IMR-90 (cell line): ENCODE results near the gene KCTD11. TPM values are rescaled to one million over a fixed set of nuclear protein-coding genes. Genes with fewer than 3 reads are reported as not detected.

Experiments used
- ATAC-seq: fragments of 200-7000 bp; cut with Tn5 transposase; 2 replicates; pipeline ENCODE4 v1.9.1; 2020; ENCODE audit warnings: low read depth, mild to moderate bottlenecking, moderate library complexity
- BruUV-seq: library from RNA; stranded (reverse); fragments of 400-500 nt; replicated peaks from 2 replicates; lab custom pipeline; 2021; lab: Mats Ljungman, UMichigan
- CTCF ChIA-PET: fragments of 300-600 bp; formaldehyde crosslinking; extraction: SDS; loops from one replicate; lab custom pipeline; 2021; ENCODE audit warnings: antibody characterized with exemption; lab: Yijun Ruan, JAX
- POLR2A ChIA-PET: fragments of 300-600 bp; sonication (Branson Sonifier 250); formaldehyde crosslinking; loops from one replicate; lab custom pipeline; 2022; ENCODE audit warnings: antibody characterized with exemption; ENCODE audit not compliant: unreplicated experiment; lab: Charles Lee
- DNase-seq: peaks from one replicate; pipeline ENCODE4 v3.0.0; 2013
- H2AFZ ChIP-seq: replicated peaks from 2 replicates; pipeline ENCODE3; 2013; ENCODE audit warnings: low read length, mild to moderate bottlenecking; ENCODE audit not compliant: poor library complexity
- H2AK5ac ChIP-seq: 2 replicates; pipeline ENCODE4 v1.6.1; 2013; ENCODE audit warnings: low read depth, low read length, inconsistent platforms
- H2AK9ac ChIP-seq: replicated peaks from 2 replicates; pipeline ENCODE3; 2013; ENCODE audit warnings: mild to moderate bottlenecking, low read depth, low read length, moderate library complexity; ENCODE audit not compliant: poor library complexity
- H2BK120ac ChIP-seq: 2 replicates; pipeline ENCODE4 v1.6.1; 2013; ENCODE audit warnings: low read depth, low read length, inconsistent platforms
- H2BK15ac ChIP-seq: 3 replicates; pipeline ENCODE4 v1.6.1; 2013; ENCODE audit warnings: low read depth, low read length, inconsistent platforms
- H2BK20ac ChIP-seq: 2 replicates; pipeline ENCODE4 v1.6.1; 2013; ENCODE audit warnings: low read depth, mild to moderate bottlenecking, inconsistent platforms, low read length, moderate library complexity
- H2BK5ac ChIP-seq: 2 replicates; pipeline ENCODE4 v1.6.1; 2013; ENCODE audit warnings: mild to moderate bottlenecking, low read depth, low read length, inconsistent platforms; ENCODE audit not compliant: poor library complexity, severe bottlenecking
- H3K14ac ChIP-seq: replicated peaks from 2 replicates; pipeline ENCODE4 v1.6.1; 2013; ENCODE audit warnings: low read depth, low read length, inconsistent platforms
- H3K18ac ChIP-seq: 2 replicates; pipeline ENCODE4 v1.6.1; 2013; ENCODE audit warnings: low read depth, low read length, control low read depth
- H3K23ac ChIP-seq: 2 replicates; pipeline ENCODE4 v1.6.1; 2013; ENCODE audit warnings: low read depth, low read length, inconsistent platforms
- H3K27ac ChIP-seq: 2 replicates; pipeline ENCODE4 v1.5.1; 2013; ENCODE audit warnings: mild to moderate bottlenecking, control low read depth, low read length; ENCODE audit not compliant: insufficient read depth
- H3K27me3 ChIP-seq: 2 replicates; pipeline ENCODE4 v1.6.1; 2013; ENCODE audit warnings: low read length; ENCODE audit not compliant: control insufficient read depth, insufficient read depth
- H3K36me3 ChIP-seq: 2 replicates; pipeline ENCODE4 v1.6.1; 2013; ENCODE audit warnings: low read length, mixed read lengths; ENCODE audit not compliant: control insufficient read depth, insufficient read depth
- H3K4ac ChIP-seq: 2 replicates; pipeline ENCODE4 v1.6.1; 2013; ENCODE audit warnings: low read depth, low read length, inconsistent platforms
- H3K4me1 ChIP-seq: 2 replicates; pipeline ENCODE4 v1.6.1; 2013; ENCODE audit warnings: low read length, mixed read lengths; ENCODE audit not compliant: control insufficient read depth, insufficient read depth
- H3K4me2 ChIP-seq: 2 replicates; pipeline ENCODE4 v1.6.1; 2013; ENCODE audit warnings: low read depth, mild to moderate bottlenecking, control low read depth, low read length, moderate library complexity
- H3K4me3 ChIP-seq: 2 replicates; pipeline ENCODE4 v1.5.1; 2013; ENCODE audit warnings: low read depth, mild to moderate bottlenecking, control low read depth, low read length, moderate library complexity; ENCODE audit not compliant: insufficient read depth
- H3K56ac ChIP-seq: 2 replicates; pipeline ENCODE4 v1.6.1; 2013; ENCODE audit warnings: low read length, inconsistent platforms; ENCODE audit not compliant: insufficient read depth; ENCODE audit errors: extremely low read depth
- H3K79me1 ChIP-seq, 2 experiments: 2 replicates each; pipeline ENCODE4 v1.6.1; 2013; ENCODE audit warnings: low read length in 2 of 2, inconsistent platforms in 1 of 2, low read depth in 1 of 2
- H3K9ac ChIP-seq: 2 replicates; pipeline ENCODE4 v1.6.1; 2013; ENCODE audit warnings: low read depth, low read length, control low read depth
- H3K9me1 ChIP-seq: 2 replicates; pipeline ENCODE4 v1.6.1; 2013; ENCODE audit warnings: low read length, inconsistent platforms; ENCODE audit not compliant: insufficient read depth
- H3K9me3 ChIP-seq: 2 replicates; pipeline ENCODE4 v1.6.1; 2013; ENCODE audit warnings: low read length; ENCODE audit not compliant: control insufficient read depth, insufficient read depth
- H4K20me1 ChIP-seq: 2 replicates; pipeline ENCODE4 v1.6.1; 2013; ENCODE audit warnings: low read length, inconsistent platforms; ENCODE audit not compliant: insufficient read depth
- H4K5ac ChIP-seq: 2 replicates; pipeline ENCODE4 v1.6.1; 2013; ENCODE audit warnings: mild to moderate bottlenecking, low read depth, low read length, control low read depth
- H4K8ac ChIP-seq, 2 experiments: 2 replicates each; pipeline ENCODE4 v1.6.1; 2013; ENCODE audit warnings: low read depth in 2 of 2, low read length in 2 of 2, control low read depth in 1 of 2, inconsistent platforms in 1 of 2
- H4K91ac ChIP-seq: 2 replicates; pipeline ENCODE4 v1.6.1; 2013; ENCODE audit warnings: low read depth, low read length, inconsistent platforms; ENCODE audit not compliant: insufficient read depth
- CEBPB ChIP-seq: IDR thresholded peaks from 2 replicates; pipeline ENCODE4 v1.6.1; 2012; ENCODE audit warnings: low read depth, low read length, improper control_type of control experiment
- CHD1 ChIP-seq: IDR thresholded peaks from 2 replicates; pipeline ENCODE4 v1.6.1; 2012; ENCODE audit warnings: low read depth, low read length, improper control_type of control experiment
- MAFK ChIP-seq: IDR thresholded peaks from 2 replicates; pipeline ENCODE4 v1.6.1; 2012; ENCODE audit warnings: low read depth, low read length, improper control_type of control experiment
- NFE2L2 ChIP-seq: fragments of 150-350 bp; IDR thresholded peaks from 2 replicates; pipeline ENCODE4 v1.6.1; 2016; ENCODE audit warnings: low read depth, mild to moderate bottlenecking, low read length
- POLR2A ChIP-seq: IDR thresholded peaks from 2 replicates; pipeline ENCODE4 v1.6.1; 2012; ENCODE audit warnings: mild to moderate bottlenecking, low read depth, low read length
- RCOR1 ChIP-seq: IDR thresholded peaks from 2 replicates; pipeline ENCODE4 v1.6.1; 2012; ENCODE audit warnings: mild to moderate bottlenecking, low read length, improper control_type of control experiment; ENCODE audit not compliant: insufficient replicate concordance
- RFX5 ChIP-seq: IDR thresholded peaks from 2 replicates; pipeline ENCODE4 v1.8.0; 2012; ENCODE audit warnings: low read depth, mild to moderate bottlenecking, low read length, moderate library complexity
- USF2 ChIP-seq: fragments of 150-350 bp; IDR thresholded peaks from 2 replicates; pipeline ENCODE4 v1.6.1; 2017; ENCODE audit warnings: mild to moderate bottlenecking, antibody characterized with exemption, low read length, low read depth
- WGBS, 2 experiments: methylation state at CpG; one replicate each; pipeline versions ENCODE4 v1.1.5 to v1.1.7; 2013; ENCODE audit warnings: missing lambda C conversion rate in 2 of 2; ENCODE audit not compliant: insufficient read length in 1 of 2; ENCODE audit errors: extremely low coverage in 2 of 2; 5-methylcytosine and 5-hydroxymethylcytosine counted together
- dilution Hi-C: fragments of 300-500 bp; cut with HindIII; formaldehyde crosslinking; loops from one replicate; pipeline ENCODE4 v1.14.3; 2018; ENCODE audit warnings: low sequenced_read_pairs; ENCODE audit not compliant: unreplicated experiment
- in situ Hi-C: fragments of 300-500 bp; cut with MboI; formaldehyde crosslinking; loops from 3 replicates; pipeline ENCODE4 v1.14.3; 2019; ENCODE audit warnings: low sequenced_read_pairs, inconsistent platforms, mixed read lengths
- intact Hi-C: fragments of 100-400 bp; cut with micrococcal nuclease; formaldehyde crosslinking; loops from 2 replicates; pipeline ENCODE4 v1.10.0; 2022
- polyA plus RNA-seq, 3 experiments: library from polyadenylated mRNA; depleted of rRNA; stranded (reverse); fragments of >200 nt; gene quantifications; 2 replicates each; pipeline ENCODE4 v1.2.3, GENCODE V29; 2012; ENCODE audit warnings: low replicate concordance in 1 of 3
- total RNA-seq: library from RNA; depleted of rRNA; stranded (reverse); fragments of >200 nt; gene quantifications from 2 replicates; pipeline ENCODE4 v1.2.3, GENCODE V29; 2012

The KCTD11 gene
- total and polyA plus RNA-seq, 2 of the 4 experiments (the other 2 are of a cell fraction): 10.8 to 16.4 TPM

GRCh38 chr17:7396147-7396546 lies 44.2 kb downstream of the KCTD11 start (continued):
- TF ChIP-seq CEBPB (no peak), RFX5 (no peak), RCOR1 (no peak), CHD1 (no peak), MAFK (no peak)

- H3K14ac ChIP-seq: no peak overlapping the region
- H2BK5ac ChIP-seq: no peak overlapping the region
- H2BK120ac ChIP-seq: no peak overlapping the region
- H3K4ac ChIP-seq: no peak overlapping the region
- H2AFZ ChIP-seq: no peak overlapping the region
- H3K9me3 ChIP-seq: no peaks in the 10 kb centered on the region
- in situ Hi-C loops: no loop called here
- no peak overlapping the region for H3K56ac ChIP-seq
- no peaks in the 10 kb centered on the region for H3K36me3 ChIP-seq
- no peak overlapping the region for H3K18ac ChIP-seq
- no peak overlapping the region for H3K27ac ChIP-seq
- H3K79me1 ChIP-seq: peaks cover 15 to 32% of the 10 kb centered on the region in 2 experiments
- H3K4me3 ChIP-seq: no peak overlapping the region
- H3K27me3 ChIP-seq: no peaks in the 10 kb centered on the region
- no peak overlapping the region for H2BK20ac ChIP-seq
- dilution Hi-C loops: no loop called here
- H3K9me1 ChIP-seq: peaks cover 4% of the 10 kb centered on the region; the same call in 1 of the 2 replicates
- TF ChIP-seq NFE2L2 (no peak), RFX5 (no peak), POLR2A (no peak), CHD1 (no peak), USF2 (no peak)
- WGBS, 2 experiments: no CpG with 5 or more reads among the region's 2 CpGs
- no peak overlapping the region for H2AK5ac ChIP-seq
- ChIA-PET POLR2A (no interaction called here), CTCF (interaction anchor here (0.6 kb wide), 1 partner anchor 43 kb away, joined by 5 read pairs; no protein-coding TSS in a partner anchor)
- H3K4me1 ChIP-seq: peaks cover 8% of the 10 kb centered on the region
- BruUV-seq: no TSS peak
- no peak overlapping the region for H4K8ac ChIP-seq
- H4K20me1 ChIP-seq: no peaks in the 10 kb centered on the region
- H4K91ac ChIP-seq: no peak overlapping the region
- no peak overlapping the region for H2AK9ac ChIP-seq
- H3K23ac ChIP-seq: no peak overlapping the region
- no peak overlapping the region for H3K4me2 ChIP-seq
- no peak overlapping the region for H4K5ac ChIP-seq
- intact Hi-C loops: no loop called here
- DNase-seq (no peak), ATAC-seq (no peak)
- H2BK15ac ChIP-seq: no peak overlapping the region
- no peak overlapping the region for H3K9ac ChIP-seq
Observed at GRCh38 chr17:7398612-7399011, 46.6 kb downstream of the KCTD11 start.
